RKO (cell line): Measurements from ENCODE around the gene SLC39A6.
"Not testable (repeated sequence)": the region's sequence is repeated elsewhere in the genome, so short reads cannot be mapped to it uniquely, and the experiment has no call there.

ENCODE experiments used
- DNase-seq: peaks from one replicate; pipeline ENCODE4 v3.0.0-alpha.2; 2016; ENCODE audit warnings: low spot score

Gene SLC39A6, protein sequence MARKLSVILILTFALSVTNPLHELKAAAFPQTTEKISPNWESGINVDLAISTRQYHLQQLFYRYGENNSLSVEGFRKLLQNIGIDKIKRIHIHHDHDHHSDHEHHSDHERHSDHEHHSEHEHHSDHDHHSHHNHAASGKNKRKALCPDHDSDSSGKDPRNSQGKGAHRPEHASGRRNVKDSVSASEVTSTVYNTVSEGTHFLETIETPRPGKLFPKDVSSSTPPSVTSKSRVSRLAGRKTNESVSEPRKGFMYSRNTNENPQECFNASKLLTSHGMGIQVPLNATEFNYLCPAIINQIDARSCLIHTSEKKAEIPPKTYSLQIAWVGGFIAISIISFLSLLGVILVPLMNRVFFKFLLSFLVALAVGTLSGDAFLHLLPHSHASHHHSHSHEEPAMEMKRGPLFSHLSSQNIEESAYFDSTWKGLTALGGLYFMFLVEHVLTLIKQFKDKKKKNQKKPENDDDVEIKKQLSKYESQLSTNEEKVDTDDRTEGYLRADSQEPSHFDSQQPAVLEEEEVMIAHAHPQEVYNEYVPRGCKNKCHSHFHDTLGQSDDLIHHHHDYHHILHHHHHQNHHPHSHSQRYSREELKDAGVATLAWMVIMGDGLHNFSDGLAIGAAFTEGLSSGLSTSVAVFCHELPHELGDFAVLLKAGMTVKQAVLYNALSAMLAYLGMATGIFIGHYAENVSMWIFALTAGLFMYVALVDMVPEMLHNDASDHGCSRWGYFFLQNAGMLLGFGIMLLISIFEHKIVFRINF

DNA sequence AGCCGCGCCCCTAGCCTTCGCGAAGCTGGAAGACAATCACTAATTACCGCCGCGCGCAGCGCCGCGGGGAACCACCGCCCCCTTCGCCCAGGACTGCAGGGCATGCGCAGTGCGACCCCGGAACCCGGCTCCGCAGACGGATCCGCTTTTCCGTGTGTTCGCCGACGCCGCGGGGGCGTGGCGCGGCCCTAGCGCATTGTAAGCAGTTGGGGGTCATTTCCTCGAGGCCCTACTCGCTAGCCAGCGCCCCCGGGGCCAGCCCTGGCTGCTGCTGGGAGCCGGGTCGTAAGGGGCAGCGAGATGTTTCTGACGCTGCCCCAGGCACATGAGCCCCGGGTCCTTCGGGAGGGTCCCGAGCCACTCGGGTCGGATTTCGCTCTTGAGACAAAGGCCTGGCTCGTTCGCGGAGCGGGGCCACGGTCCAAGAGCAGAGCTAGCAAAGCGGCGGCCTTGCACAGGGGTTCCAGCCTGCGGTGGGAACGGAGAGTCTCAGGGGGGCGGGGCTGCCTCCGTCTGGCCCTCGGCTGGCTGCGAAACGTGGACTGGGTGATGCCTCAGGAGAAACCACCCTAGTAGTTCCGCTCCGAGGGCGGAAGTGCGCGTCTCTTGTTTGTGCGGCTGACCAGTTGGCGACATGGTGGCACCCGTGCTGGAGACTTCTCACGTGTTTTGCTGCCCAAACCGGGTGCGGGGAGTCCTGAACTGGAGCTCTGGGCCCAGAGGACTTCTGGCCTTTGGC lies at the start of gene SLC39A6, which contains the start of gene ELP2:
Gene SLC39A6 (minus strand): TSS at position 41 of the 739 bp plus-strand sequence. CDS start 2,333 bp downstream, outside the sequence.
Gene ELP2 (plus strand): TSS at position 600 of the 739 bp plus-strand sequence. CDS start 35 bp downstream, at position 635.
- peak; percentile 96 for DNase-seq

DNA sequence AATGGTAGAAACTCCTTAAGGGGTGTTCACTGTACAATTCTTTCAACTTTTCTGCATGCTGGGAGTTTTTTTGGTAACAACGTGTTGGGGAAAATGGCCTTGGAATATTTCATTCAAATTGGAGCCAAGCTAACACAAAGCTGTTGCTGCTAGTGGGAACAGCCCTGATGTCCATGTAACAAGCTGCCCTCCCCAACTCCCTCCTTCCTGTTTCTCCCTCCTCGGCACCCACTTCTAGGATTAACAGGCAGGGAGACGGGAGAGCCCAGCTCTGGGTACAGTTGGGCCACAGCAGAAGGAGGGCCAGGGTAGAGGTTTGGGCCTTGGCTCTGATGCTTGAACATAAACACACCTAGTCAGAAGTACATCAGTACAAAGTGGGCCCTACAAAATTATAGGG lies 48.8 kb upstream of the SLC39A6 start:
- no peak for DNase-seq

DNA sequence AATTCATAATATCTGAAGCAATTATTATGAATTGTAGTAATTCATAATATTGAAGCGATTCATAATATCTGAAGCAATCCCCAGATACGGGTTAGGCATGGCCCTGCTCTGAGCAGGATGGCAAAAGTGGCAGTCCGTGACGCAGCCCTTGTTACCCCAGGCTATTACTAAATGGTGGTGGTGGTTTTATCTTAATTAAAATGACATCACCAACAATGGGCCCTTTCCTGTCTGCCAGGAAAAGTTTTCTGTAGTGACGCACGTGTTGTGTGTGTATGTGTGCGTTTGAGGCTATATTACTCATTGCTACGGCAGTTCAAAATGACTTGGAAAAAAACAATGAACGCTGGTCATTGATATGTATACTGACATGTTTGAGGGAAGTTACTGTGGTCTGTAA lies 47.6 kb upstream of the SLC39A6 start:
- DNase-seq = no peak

DNA sequence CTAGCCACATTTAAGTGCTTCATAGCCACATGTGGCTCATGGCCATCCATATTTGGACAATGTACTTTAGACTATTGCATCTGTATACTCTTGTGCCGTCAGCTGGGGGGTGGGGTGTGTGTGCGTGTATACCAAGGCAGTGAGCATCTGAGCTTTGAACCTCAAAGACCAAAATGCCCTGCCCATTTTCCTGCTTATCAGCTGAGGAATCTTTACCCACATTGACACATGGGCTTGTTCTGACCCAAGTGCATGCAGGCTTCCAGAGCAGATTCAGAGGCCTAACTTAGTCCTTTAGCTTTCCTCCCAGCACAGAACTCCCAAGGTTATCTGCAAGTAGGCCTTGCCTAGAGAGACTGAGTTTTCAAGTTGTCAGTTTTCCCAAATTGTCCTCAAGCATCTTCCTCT lies 47.0 kb upstream of the SLC39A6 start:
- no peak for DNase-seq

DNA sequence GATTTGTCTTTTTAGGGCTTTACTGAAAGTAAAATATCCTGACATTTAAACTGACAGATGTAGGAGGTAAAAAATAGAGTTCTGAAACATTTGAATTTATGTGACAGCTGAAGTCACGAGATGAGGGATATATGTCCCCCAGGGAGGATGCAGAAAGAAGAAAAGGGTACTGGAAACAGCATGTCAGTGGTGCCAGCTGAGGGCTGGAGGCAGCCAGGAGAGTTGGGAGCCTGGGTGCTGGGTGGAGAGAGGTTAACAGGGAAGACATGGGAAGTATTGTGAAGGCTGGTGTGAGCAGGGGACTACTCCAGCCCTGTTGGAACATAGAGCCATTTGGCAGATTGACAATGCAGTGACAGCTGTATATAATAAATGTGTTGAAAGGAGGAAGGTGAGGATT lies 46.3 kb upstream of the SLC39A6 start:
- DNase-seq = no peak

DNA sequence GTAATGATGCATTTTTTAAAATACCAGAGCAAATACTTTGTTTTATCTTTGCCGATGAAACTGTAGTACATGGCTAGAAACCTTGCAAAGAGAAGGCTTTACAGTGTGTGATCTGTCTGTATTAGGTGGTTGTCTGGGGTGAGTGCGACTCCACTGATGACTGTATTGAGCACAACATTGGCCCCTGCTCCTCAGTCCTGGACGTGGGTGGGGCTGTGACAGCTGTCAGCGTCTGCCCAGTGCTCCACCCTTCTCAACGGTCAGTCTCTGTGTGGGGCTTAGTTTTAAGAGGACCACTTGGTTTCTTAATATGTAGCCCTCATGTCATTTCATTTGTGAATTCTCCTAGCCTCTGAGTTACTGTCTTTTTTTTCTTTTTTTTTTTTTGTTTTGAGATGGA lies 40.8 kb upstream of the SLC39A6 start:
- no peak for DNase-seq

DNA sequence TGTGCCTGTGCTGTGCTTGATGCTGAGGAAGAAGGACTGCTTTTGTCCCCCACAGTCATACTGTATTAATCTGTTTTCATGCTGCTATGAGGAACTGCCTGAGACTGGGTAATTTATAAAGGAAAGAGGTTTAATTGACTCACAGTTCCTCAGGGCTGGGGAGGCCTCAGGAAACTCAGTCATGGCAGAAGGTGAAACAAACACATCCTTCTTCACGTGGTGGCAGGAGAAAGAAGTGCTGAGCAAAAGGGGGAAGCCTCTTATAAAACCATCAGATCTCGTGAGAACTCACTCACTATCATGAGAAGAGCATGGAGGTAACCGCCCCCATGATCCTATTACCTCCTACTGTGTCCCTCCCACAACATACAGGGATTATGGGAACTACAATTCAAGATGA lies 39.2 kb upstream of the SLC39A6 start:
- not testable (repeated sequence) for DNase-seq

DNA sequence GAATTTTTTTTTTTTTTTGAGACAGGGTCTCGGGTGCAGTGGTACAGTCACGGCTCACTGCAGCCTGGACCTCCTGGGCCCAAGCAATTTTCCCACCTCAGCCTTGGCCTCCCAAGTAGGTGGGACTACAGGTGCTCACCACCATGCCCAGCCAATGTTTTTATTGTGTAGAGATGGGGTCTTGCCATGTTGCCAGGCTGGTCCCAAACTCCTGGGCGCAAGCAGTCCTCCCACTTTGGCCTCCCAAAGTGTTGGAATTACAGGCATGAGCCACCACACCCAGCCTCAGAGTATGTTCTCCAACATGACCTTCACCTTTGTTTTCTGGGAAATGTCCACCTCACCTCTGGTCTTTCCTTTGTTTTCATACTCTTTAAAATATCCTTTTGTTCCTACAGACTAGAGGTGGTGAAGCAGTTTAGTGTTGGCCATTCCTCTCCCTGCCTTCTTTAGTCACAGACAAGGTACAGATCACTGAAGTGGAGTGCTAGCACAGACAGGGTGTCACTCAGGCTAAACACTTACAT lies 38.6 kb upstream of the SLC39A6 start:
- no peak for DNase-seq

DNA sequence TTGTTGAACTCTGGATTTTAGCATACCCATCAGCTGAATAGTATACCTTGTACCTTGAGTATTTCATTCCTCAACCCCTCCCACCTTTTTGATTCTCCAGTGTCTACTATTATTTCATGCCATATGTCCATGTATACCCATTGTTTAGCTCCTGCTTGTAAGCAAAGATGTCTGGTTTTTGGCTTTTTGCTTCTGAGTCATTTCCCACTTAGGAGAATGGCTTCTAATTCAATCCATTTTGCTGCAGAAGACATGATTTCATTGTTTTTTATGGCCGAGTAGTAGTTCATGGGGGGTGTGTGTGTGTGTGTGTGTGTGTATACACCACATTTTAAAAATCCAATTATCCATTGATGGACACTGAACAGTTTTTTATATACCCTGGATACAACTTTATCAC lies 33.8 kb upstream of the SLC39A6 start:
- no peak for DNase-seq

DNA sequence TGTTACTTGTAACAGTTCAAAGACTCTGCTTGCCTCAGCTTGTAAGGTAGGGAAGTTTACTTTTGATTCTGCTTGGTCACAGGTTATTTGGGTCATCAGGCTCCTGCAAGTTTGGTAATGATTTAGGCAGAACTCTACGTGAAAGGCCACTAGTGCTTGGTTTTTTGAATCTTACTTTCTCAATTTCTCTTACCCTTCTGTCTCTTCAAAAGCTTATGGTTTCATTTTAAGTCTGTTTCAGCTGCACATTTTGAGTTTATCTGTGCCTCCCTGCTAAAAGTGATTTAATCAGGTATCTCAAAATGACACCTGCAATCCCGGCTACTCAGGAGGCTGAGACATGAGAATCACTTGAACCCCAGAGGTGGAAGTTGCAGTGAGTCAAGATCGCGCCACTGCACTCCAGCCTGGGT lies 31.8 kb upstream of the SLC39A6 start:
- no peak for DNase-seq

DNA sequence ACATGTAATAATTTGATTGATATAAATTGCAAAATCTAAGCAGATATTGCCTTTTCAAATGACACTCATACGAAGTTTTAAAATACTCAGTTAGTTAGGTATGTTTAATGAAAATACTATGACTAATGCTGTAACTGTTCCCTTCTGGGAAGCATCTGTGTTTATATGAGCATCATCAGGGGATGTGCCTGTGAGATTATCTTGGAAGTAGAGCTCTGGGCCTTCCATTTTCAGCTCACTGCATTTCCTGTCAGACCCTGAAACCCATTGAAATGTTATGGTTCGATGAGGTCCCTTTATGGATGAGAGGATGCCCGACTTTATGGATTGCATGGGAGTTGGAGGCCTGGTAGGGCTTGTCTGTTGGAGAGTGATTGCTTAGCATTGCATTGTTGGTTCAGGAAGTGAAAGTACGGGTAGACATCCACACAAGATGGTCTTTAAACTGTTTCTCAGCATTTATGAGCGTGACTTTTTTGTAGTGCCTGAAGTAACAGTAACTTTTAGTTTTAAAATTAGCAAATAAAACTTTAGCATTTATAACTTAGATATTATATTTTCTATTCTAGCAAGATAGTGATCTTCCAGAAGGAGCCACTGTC lies 29.2 kb upstream of the SLC39A6 start:
- no peak for DNase-seq

DNA sequence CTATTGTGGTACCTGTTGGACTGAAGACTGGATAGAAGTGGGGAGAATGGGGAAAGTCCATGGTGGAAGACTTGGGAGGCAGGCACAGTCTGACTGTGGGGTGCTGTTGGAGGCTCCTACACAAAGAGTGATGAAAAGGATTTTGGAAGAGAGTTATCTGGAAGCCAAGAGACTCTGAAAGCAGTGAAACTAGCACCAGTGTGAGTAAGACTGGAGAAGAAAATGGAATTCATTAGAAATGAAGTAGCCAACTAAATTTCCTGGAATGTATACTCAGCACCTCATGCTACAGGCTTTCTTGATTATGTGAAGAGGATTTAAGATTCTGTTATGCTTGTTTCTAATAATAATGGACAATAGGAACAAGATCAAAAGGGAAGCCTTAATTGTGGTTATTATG lies 28.3 kb upstream of the SLC39A6 start:
- no peak for DNase-seq

DNA sequence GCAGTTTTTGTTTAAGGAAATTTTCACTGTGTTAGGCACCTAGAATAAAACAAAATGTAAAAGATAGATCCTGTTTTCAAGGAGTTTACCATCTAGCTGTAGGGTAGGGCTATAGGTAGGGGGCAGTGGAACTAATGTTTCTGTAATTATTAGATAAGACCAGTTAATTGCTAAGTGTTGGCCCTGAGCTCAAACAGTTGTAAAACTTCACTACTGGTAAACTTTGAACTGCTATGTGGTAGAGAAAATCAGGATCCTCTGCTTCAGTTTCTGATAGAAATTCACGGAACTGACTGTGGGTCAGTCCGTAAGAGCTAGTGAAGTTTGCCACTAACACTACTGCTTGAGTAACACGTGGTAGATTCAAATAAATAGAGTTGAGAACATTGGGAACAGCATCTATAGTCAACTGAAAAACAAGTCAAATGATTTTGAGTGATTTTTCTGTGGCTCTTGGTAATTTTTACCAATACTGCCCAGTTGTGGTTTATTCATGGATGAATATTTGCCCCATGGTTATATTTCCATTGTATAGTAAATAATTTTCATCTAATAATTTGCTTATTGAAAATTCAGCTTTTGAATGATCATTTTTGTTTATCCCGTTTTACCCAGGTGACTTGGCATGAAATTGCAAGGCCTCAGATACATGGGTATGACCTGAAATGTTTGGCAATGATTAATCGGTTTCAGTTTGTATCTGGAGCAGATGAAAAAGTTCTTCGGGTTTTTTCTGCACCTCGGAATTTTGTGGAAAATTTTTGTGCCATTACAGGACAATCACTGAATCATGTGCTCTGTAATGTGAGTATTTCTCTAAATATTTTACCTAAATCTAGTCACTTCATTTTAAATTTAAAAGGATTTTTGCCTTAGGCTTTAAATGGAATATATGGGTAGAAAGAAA lies 27.0 kb upstream of the SLC39A6 start:
- DNase-seq = no peak

DNA sequence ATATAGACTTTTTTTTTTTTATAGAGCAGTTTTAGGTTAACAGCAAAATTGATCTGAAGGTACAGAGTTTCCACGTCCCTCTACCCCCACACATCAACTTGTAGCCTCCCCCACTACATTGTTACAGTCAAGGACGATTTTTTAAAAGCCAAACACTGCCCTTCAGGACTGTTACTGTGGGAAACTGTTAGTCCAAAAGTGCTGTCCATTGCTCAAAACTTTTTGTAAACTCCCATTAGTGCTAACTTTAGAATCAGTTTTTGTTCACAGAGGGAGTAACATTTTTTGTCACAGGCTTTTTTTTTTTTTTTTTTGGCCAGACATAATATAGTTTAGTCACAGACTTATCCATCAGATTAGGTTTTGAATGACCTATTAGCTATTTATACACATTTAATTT lies 24.6 kb upstream of the SLC39A6 start:
- no peak for DNase-seq

DNA sequence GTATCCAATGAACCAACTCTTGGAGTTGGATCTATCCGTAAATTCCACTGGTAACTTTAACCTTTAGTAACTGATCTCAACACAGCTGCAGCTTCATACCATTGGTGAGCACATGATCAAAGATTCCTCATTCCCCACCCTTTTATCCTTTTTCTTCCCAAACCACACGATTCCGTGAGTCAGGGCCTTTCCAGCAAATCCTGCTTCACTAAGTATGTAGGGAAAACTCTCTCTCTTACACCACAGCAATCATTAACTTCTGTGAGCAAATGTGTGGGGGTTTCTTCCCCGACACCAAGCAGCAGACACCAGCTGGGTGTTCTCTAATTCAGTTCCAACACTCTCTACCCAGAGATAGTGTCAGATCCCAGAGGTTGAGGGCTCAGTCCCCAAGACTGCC lies 24.1 kb upstream of the SLC39A6 start:
- DNase-seq = no peak

DNA sequence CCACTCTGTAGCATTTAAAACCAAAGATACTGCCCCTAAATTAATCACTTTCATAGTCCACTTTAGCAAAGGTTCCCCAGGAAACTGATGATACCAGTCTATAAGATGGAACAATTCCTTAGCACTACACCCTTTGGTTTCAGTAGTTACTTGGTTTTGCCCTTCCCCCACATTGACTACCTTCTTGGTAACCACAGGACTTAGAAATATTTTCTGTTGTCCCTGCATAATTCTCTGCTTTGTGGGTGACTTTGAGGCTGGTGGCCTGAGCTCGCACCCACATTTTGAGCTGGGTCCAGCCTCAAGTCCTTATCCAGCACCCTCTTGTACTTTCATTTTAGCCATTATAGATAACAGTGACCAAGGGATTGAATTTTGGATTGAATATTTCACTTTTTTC lies 23.6 kb upstream of the SLC39A6 start:
- DNase-seq = no peak

DNA sequence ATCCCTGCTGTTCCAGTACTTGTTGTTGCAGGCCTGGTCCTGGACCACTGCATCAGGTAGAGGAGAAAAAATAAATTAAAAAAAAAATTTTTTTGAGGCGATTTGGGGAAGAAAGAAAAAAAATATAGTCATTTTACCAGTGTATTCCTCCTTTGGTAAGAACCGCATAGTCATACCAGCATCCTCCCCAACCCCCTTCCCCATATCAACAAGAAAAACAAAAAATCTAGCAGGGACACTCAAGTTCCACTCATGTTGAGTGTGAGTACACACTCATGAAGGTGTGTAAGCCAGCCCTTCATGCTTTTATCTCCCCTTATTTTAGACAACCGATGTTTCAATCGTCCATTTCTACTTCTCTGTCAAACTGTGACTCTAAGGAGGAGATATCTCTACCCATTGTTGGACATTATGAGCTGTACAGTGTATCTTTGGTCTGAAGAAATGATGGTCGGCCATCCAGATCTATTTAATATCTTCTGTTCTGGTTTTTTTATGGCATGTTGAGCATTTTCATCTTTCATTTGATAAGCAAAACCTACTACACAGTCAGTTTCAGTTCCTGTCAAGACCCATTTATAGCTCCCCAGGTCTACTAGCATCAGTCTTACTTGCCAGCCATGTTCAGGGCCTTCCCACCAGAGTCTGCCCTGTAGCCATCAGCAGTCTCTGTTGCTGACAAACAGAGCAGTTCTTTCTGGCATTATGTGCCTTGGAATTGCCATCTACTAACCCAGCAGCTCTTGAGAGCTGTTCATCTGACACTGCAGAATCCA lies 20.6 kb upstream of the SLC39A6 start:
- DNase-seq = no peak

DNA sequence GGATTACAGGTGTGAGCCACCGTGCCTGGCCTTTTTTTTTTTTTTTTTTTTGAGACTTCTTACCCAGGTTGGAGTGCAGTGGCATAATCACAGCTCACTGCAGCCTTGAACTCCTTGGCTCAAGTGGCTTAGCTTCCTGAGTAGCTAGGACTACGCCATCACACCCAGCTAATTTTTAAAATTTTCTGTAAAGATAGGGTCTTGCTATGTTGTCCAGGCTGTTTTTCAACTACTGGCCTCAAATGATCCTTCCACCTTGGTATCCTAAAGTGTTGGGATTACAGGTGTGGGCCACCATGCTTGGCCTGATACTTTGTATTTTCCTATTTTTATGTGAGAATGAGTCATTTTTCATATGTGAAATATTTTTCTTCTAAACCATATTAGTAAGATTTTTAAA lies 14.3 kb upstream of the SLC39A6 start:
- no peak for DNase-seq

DNA sequence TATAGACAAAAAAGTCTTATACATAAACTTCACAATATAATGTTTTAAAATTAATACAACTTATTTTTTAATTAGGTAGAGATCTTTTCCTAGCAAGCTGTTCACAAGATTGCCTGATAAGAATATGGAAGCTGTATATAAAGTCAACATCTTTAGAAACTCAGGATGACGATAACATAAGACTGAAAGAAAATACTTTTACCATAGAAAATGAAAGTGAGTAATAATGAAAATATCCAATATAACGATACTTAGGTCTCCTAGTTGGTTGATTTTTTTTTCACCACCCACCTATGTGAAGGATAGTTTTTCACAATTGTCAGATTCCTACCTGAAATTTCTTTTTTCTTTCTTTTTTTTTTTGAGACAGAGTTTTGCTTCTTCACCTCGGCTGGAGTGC lies 13.6 kb upstream of the SLC39A6 start:
- no peak for DNase-seq

DNA sequence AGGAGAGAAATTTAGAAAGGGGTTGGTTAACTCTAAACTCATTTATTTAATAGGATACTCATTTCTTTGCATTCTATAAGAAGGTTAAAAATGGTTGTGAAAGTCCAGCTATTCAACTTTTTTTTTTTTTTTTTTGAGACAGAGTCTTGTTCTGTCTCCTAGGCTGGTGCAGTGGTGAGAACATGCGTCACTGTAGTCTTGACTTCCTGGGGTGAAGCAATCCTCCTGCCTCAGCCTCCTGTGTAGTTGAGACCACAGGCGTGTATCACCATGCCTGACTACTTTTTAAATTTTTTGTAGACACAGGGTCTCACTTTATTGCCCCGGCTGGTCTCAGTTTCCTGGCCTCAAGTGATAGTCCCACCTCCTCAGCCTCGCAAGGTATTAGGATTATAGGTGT lies 12.4 kb upstream of the SLC39A6 start:
- DNase-seq = no peak
